ENCODE data around the gene HOXD9. TPM values are rescaled to one million over a fixed set of nuclear protein-coding genes. Genes with fewer than 3 reads are reported as not detected.
A peak's percentile ranks its signal among the peaks of the same experiment; 100 is the strongest.

Gene HOXD9
- polyA plus RNA-seq, 1 experiment = 1.8 TPM

GRCh38 chr2:176134035-176134434 lies 11.5 kb downstream of the HOXD9 start:
- CTCF ChIA-PET = interaction anchor here (1.4 to 9.3 kb wide), 4 partner anchors 419 to 680 kb away, joined by 4 to 149 read pairs (median 28); no protein-coding TSS in a partner anchor
- TF ChIP-seq CTCF (IDR thresholded peaks at IDR 0.05; ENCODE audit: insufficient read depth, low read depth, low read length) = no peak
- Histone ChIP-seq H3K36me3 (ENCODE audit: control insufficient read depth, insufficient read depth, low read length) (no peaks in the 10 kb centered on the region), H3K27me3 (ENCODE audit: control insufficient read depth, insufficient read depth, low read length) (peaks cover 49% of the 10 kb centered on the region), H3K4me3 (ENCODE audit: low read depth, low read length) (no peak overlapping the region)
- DNase-seq (ENCODE audit: low read depth) = no peak
- POLR2A ChIA-PET = no interaction called here

- POLR2A ChIA-PET = no interaction called here
- TF ChIP-seq CTCF (IDR thresholded peaks at IDR 0.05; ENCODE audit: insufficient read depth, low read depth, low read length) = no peak
- Histone ChIP-seq H3K27me3 (ENCODE audit: control insufficient read depth, insufficient read depth, low read length) (peaks cover 51% of the 10 kb centered on the region), H3K36me3 (ENCODE audit: control insufficient read depth, insufficient read depth, low read length) (no peaks in the 10 kb centered on the region), H3K4me3 (ENCODE audit: low read depth, low read length) (no peak overlapping the region)
- DNase-seq (ENCODE audit: low read depth) = no peak
- CTCF ChIA-PET = interaction anchor here (5.2 kb wide), 1 partner anchor 418 kb away, joined by 24 read pairs; no protein-coding TSS in a partner anchor
Measured at GRCh38 chr2:176135035-176135440, 12.5 kb downstream of the HOXD9 start.

GRCh38 chr2:176136374-176137251 lies 14.1 kb downstream of the HOXD9 start:
- no peak for DNase-seq (ENCODE audit: low read depth)
- ChIA-PET POLR2A (interaction anchor here (0.7 kb wide), 1 partner anchor 14 kb away, joined by 3 read pairs; the partner anchor contains the start of gene HOXD9), CTCF (interaction anchor here (0.8 to 4.4 kb wide), 9 partner anchors 9 to 1004 kb away, joined by 3 to 24 read pairs (median 4); no protein-coding TSS in a partner anchor)
- H3K4me3 ChIP-seq (ENCODE audit: low read depth, low read length) = peak overlapping the region; percentile 40
- no peaks in the 10 kb centered on the region for H3K36me3 ChIP-seq (ENCODE audit: control insufficient read depth, insufficient read depth, low read length)
- peaks cover 48% of the 10 kb centered on the region for H3K27me3 ChIP-seq (ENCODE audit: control insufficient read depth, insufficient read depth, low read length)
- TF ChIP-seq CTCF (IDR thresholded peaks at IDR 0.05; ENCODE audit: insufficient read depth, low read depth, low read length) = no peak

GRCh38 chr2:176137252-176137580 lies 14.7 kb downstream of the HOXD9 start:
- CTCF ChIA-PET = interaction anchor here (0.9 to 4.7 kb wide), 7 partner anchors 10 to 515 kb away, joined by 3 to 92 read pairs (median 5); no protein-coding TSS in a partner anchor
- H3K4me3 ChIP-seq (ENCODE audit: low read depth, low read length) = peak overlapping the region; percentile 40
- no peak for DNase-seq (ENCODE audit: low read depth)
- H3K27me3 ChIP-seq (ENCODE audit: control insufficient read depth, insufficient read depth, low read length) = peaks cover 46% of the 10 kb centered on the region
- POLR2A ChIA-PET = no interaction called here
- no peak for TF ChIP-seq CTCF (IDR thresholded peaks at IDR 0.05; ENCODE audit: insufficient read depth, low read depth, low read length)
- no peaks in the 10 kb centered on the region for H3K36me3 ChIP-seq (ENCODE audit: control insufficient read depth, insufficient read depth, low read length)

- no peak overlapping the region for H3K4me3 ChIP-seq (ENCODE audit: low read depth, low read length)
- TF ChIP-seq CTCF (IDR thresholded peaks at IDR 0.05; ENCODE audit: insufficient read depth, low read depth, low read length) = no peak
- CTCF ChIA-PET = interaction anchor here (1.6 to 8.7 kb wide), 5 partner anchors 11 to 514 kb away, joined by 8 to 110 read pairs (median 72); no protein-coding TSS in a partner anchor
- H3K27me3 ChIP-seq (ENCODE audit: control insufficient read depth, insufficient read depth, low read length) = peaks cover 42% of the 10 kb centered on the region
- no peak for DNase-seq (ENCODE audit: low read depth)
- POLR2A ChIA-PET = no interaction called here
- H3K36me3 ChIP-seq (ENCODE audit: control insufficient read depth, insufficient read depth, low read length) = no peaks in the 10 kb centered on the region
Measured at GRCh38 chr2:176137906-176138305, 15.4 kb downstream of the HOXD9 start.

All from BJ (cell line).